HepG2 (cell line): ENCODE data around the gene SIGLEC1. TPM values are rescaled to one million over a fixed set of nuclear protein-coding genes. Genes with fewer than 3 reads are reported as not detected.

ENCODE experiments used
- ARID2 ChIP-seq: sonication (generic); formaldehyde crosslinking; IDR thresholded peaks from 2 replicates; pipeline ENCODE4 v1.8.1; 2022; ENCODE audit warnings: mild to moderate bottlenecking, missing genetic modification reagents, borderline replicate concordance
- BCL6 ChIP-seq: IDR thresholded peaks from 2 replicates; pipeline ENCODE4 v1.6.1; 2016; ENCODE audit warnings: missing genetic modification reagents, missing compliant biosample characterization
- ISX ChIP-seq: sonication (generic); formaldehyde crosslinking; conservative IDR thresholded peaks from 2 replicates; pipeline ENCODE4 v1.5.0; 2020; ENCODE audit warnings: missing genetic modification reagents
- JUND ChIP-seq: sonication (generic); formaldehyde crosslinking; IDR thresholded peaks from 2 replicates; pipeline ENCODE4 v1.8.0; 2022; ENCODE audit warnings: mild to moderate bottlenecking, missing genetic modification reagents
- MAZ ChIP-seq, 2 experiments: sonication (generic) in 1 of 2; formaldehyde crosslinking in 1 of 2; IDR thresholded peaks; 2 replicates each; pipeline versions ENCODE4 v1.5.0 to v1.6.1; 2012 to 2020; ENCODE audit warnings: low read depth in 2 of 2, mild to moderate bottlenecking in 2 of 2, borderline replicate concordance in 1 of 2, improper control_type of control experiment in 1 of 2, low read length in 1 of 2, missing genetic modification reagents in 1 of 2, moderate library complexity in 1 of 2
- SMAD3 ChIP-seq: sonication (generic); formaldehyde crosslinking; IDR thresholded peaks from 2 replicates; pipeline ENCODE4 v1.4.0; 2020; ENCODE audit warnings: missing genetic modification reagents
- SRSF9 ChIP-seq: fragments of 200-400 bp; formaldehyde crosslinking; IDR thresholded peaks from 2 replicates; pipeline ENCODE4 v1.6.1; 2018; ENCODE audit warnings: borderline replicate concordance, mild to moderate bottlenecking, low read depth, low read length; ENCODE audit not compliant: insufficient read depth, poor library complexity, severe bottlenecking
- ZC3H13 ChIP-seq: sonication (generic); formaldehyde crosslinking; IDR thresholded peaks from 2 replicates; pipeline ENCODE4 v1.8.1; 2023; ENCODE audit warnings: mild to moderate bottlenecking, missing genetic modification reagents, moderate library complexity
- ZFY ChIP-seq: sonication (generic); formaldehyde crosslinking; IDR thresholded peaks from 2 replicates; pipeline ENCODE4 v1.4.0; 2020; ENCODE audit warnings: missing genetic modification reagents
- ZNF674 ChIP-seq: sonication (generic); formaldehyde crosslinking; IDR thresholded peaks from 2 replicates; pipeline ENCODE4 v1.5.0; 2020; ENCODE audit warnings: low read depth, mild to moderate bottlenecking, missing genetic modification reagents
- ZNF713 ChIP-seq: sonication (generic); formaldehyde crosslinking; IDR thresholded peaks from 2 replicates; pipeline ENCODE4 v1.4.0; 2020; ENCODE audit warnings: mild to moderate bottlenecking, missing genetic modification reagents
- ZNF790 ChIP-seq: sonication (generic); formaldehyde crosslinking; IDR thresholded peaks from 2 replicates; pipeline ENCODE4 v1.8.0; 2022; ENCODE audit warnings: missing genetic modification reagents, mild to moderate bottlenecking, borderline replicate concordance
- ZNF839 ChIP-seq: sonication (generic); formaldehyde crosslinking; IDR thresholded peaks from 2 replicates; pipeline ENCODE4 v1.4.0; 2020; ENCODE audit warnings: missing genetic modification reagents, mild to moderate bottlenecking, borderline replicate concordance
- polyA plus RNA-seq, 8 experiments: library from polyadenylated mRNA; depleted of rRNA in 3 of 8; stranded (reverse) in 7 of 8; unstranded in 1 of 8; fragments of >200 nt; fragmentation: Illumina TruSeq in 4 of 8; extraction: Trizol in 4 of 8; gene quantifications; 2 replicates each; pipeline versions ENCODE4 v1.2.1 to v1.2.3, GENCODE V29; 2011 to 2016; ENCODE audit warnings: low read depth in 4 of 8, missing spikeins in 1 of 8, mixed read lengths in 1 of 8; ENCODE audit not compliant: insufficient read depth in 1 of 8
- total RNA-seq, 5 experiments: library from RNA; depleted of rRNA; stranded (reverse); fragments of >200 nt; fragmentation: Illumina TruSeq; extraction: Trizol; gene quantifications; 2 replicates each; pipeline ENCODE4 v1.2.3, GENCODE V29; 2016; ENCODE audit warnings: low read depth in 1 of 5
- TF ChIP-seq, protein P1 (sequence below): sonication (generic); formaldehyde crosslinking; conservative IDR thresholded peaks from 2 replicates; pipeline ENCODE4 v1.4.0; 2020; ENCODE audit warnings: missing genetic modification reagents
- TF ChIP-seq, protein P2 (sequence below): sonication (generic); formaldehyde crosslinking; IDR thresholded peaks from 2 replicates; pipeline ENCODE4 v1.4.0; 2020; ENCODE audit warnings: mild to moderate bottlenecking, missing genetic modification reagents
- TF ChIP-seq, protein P3 (sequence below): sonication (generic); formaldehyde crosslinking; IDR thresholded peaks from 2 replicates; pipeline ENCODE4 v1.4.0; 2020; ENCODE audit warnings: missing genetic modification reagents
- TF ChIP-seq, protein P4 (sequence below): sonication (generic); formaldehyde crosslinking; IDR thresholded peaks from 2 replicates; pipeline ENCODE4 v1.8.1; 2022; ENCODE audit warnings: low read depth, mild to moderate bottlenecking, missing genetic modification reagents

SIGLEC1 gene
- total and polyA plus RNA-seq, 2 of the 13 experiments (the other 11 are each of a cell fraction or from before 2014, with no cell fraction given), result 0.01 TPM; not detected in 1

DNA sequence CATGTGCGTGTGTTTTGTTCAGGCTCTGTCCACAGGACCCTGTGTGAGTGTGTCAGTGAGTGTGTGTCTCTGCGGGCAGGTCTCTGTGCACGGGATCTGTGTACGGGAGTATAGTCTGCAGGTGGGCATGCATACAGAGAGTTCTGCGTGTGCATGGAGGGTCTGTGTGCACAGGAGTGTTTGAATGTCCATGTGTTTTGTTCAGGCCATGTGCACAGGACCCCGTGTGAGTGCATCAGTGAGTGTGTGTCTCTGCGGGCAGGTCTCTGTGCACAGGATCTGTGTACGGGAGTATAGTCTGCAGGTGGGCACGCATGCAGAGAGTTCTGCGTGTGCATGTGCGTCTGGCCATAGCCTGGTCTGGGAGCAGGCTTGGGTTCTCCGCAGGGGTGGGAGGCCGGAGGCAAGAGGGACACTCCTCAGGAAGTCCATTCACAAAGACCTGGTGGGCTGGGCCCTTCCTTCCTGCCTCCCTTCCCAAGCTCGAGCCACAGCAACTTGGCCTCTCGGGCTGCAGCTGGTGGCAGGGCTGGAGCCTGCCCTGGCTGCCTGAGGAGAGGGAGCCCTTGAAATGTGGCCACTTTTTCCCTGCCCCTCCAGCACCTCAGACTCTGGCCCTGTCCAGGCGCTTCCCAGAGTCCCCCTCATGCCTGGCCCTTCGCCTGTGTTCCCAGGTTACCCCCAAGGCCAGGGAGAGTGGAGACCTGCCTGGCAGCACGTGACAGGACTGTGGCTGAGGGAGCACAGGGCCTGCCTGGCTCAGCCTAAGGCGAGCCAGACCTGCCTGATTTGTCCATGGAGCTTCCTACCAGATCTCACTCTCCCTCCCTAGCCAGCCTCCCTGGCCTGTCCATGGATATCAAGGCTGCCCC is 26.9 kb upstream of the SIGLEC1 start (continued):
- TF ChIP-seq, protein P1, sequence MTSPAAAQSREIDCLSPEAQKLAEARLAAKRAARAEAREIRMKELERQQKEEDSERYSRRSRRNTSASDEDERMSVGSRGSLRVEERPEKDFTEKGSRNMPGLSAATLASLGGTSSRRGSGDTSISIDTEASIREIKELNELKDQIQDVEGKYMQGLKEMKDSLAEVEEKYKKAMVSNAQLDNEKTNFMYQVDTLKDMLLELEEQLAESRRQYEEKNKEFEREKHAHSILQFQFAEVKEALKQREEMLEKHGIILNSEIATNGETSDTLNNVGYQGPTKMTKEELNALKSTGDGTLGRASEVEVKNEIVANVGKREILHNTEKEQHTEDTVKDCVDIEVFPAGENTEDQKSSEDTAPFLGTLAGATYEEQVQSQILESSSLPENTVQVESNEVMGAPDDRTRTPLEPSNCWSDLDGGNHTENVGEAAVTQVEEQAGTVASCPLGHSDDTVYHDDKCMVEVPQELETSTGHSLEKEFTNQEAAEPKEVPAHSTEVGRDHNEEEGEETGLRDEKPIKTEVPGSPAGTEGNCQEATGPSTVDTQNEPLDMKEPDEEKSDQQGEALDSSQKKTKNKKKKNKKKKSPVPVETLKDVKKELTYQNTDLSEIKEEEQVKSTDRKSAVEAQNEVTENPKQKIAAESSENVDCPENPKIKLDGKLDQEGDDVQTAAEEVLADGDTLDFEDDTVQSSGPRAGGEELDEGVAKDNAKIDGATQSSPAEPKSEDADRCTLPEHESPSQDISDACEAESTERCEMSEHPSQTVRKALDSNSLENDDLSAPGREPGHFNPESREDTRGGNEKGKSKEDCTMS (CRISPR knock-in tag), result no peak
- peak; percentile 27; the same call in 1 of the 2 replicates for TF ChIP-seq ZNF839 (CRISPR knock-in tag)
- no peak for TF ChIP-seq ZNF674 (CRISPR knock-in tag)
- TF ChIP-seq SRSF9, result no peak
- no peak for TF ChIP-seq ZNF713 (CRISPR knock-in tag)
- TF ChIP-seq ZFY (CRISPR knock-in tag), result peak; percentile 88
- TF ChIP-seq MAZ (IDR thresholded peaks at IDR 0.05; ENCODE audit: borderline replicate concordance, low read depth, low read length), result no peak
- peak; percentile 71; the same call in 1 of the 2 replicates for TF ChIP-seq MAZ (CRISPR knock-in tag; IDR thresholded peaks at IDR 0.05; ENCODE audit: low read depth)
- no peak for TF ChIP-seq ISX (CRISPR knock-in tag)
- no peak for TF ChIP-seq JUND (CRISPR knock-in tag)
- TF ChIP-seq, protein P2, sequence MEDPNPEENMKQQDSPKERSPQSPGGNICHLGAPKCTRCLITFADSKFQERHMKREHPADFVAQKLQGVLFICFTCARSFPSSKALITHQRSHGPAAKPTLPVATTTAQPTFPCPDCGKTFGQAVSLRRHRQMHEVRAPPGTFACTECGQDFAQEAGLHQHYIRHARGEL (CRISPR knock-in tag), result no peak
- no peak for TF ChIP-seq ZC3H13 (CRISPR knock-in tag)
- TF ChIP-seq BCL6, result no peak
- no peak for TF ChIP-seq SMAD3 (CRISPR knock-in tag)
- TF ChIP-seq, protein P3, sequence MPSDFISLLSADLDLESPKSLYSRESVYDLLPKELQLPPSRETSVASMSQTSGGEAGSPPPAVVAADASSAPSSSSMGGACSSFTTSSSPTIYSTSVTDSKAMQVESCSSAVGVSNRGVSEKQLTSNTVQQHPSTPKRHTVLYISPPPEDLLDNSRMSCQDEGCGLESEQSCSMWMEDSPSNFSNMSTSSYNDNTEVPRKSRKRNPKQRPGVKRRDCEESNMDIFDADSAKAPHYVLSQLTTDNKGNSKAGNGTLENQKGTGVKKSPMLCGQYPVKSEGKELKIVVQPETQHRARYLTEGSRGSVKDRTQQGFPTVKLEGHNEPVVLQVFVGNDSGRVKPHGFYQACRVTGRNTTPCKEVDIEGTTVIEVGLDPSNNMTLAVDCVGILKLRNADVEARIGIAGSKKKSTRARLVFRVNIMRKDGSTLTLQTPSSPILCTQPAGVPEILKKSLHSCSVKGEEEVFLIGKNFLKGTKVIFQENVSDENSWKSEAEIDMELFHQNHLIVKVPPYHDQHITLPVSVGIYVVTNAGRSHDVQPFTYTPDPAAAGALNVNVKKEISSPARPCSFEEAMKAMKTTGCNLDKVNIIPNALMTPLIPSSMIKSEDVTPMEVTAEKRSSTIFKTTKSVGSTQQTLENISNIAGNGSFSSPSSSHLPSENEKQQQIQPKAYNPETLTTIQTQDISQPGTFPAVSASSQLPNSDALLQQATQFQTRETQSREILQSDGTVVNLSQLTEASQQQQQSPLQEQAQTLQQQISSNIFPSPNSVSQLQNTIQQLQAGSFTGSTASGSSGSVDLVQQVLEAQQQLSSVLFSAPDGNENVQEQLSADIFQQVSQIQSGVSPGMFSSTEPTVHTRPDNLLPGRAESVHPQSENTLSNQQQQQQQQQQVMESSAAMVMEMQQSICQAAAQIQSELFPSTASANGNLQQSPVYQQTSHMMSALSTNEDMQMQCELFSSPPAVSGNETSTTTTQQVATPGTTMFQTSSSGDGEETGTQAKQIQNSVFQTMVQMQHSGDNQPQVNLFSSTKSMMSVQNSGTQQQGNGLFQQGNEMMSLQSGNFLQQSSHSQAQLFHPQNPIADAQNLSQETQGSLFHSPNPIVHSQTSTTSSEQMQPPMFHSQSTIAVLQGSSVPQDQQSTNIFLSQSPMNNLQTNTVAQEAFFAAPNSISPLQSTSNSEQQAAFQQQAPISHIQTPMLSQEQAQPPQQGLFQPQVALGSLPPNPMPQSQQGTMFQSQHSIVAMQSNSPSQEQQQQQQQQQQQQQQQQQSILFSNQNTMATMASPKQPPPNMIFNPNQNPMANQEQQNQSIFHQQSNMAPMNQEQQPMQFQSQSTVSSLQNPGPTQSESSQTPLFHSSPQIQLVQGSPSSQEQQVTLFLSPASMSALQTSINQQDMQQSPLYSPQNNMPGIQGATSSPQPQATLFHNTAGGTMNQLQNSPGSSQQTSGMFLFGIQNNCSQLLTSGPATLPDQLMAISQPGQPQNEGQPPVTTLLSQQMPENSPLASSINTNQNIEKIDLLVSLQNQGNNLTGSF, result 0 out of 2 replicates have a peak, but pooled peaks have one; percentile 63
- TF ChIP-seq ZNF790 (CRISPR knock-in tag), result no peak
- TF ChIP-seq ARID2 (CRISPR knock-in tag), result no peak
- TF ChIP-seq, protein P4, sequence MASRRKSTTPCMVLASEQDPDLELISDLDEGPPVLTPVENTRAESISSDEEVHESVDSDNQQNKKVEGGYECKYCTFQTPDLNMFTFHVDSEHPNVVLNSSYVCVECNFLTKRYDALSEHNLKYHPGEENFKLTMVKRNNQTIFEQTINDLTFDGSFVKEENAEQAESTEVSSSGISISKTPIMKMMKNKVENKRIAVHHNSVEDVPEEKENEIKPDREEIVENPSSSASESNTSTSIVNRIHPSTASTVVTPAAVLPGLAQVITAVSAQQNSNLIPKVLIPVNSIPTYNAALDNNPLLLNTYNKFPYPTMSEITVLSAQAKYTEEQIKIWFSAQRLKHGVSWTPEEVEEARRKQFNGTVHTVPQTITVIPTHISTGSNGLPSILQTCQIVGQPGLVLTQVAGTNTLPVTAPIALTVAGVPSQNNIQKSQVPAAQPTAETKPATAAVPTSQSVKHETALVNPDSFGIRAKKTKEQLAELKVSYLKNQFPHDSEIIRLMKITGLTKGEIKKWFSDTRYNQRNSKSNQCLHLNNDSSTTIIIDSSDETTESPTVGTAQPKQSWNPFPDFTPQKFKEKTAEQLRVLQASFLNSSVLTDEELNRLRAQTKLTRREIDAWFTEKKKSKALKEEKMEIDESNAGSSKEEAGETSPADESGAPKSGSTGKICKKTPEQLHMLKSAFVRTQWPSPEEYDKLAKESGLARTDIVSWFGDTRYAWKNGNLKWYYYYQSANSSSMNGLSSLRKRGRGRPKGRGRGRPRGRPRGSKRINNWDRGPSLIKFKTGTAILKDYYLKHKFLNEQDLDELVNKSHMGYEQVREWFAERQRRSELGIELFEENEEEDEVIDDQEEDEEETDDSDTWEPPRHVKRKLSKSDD (CRISPR knock-in tag), result no peak
